ENCODE measurements around the gene MEGF10.

Gene MEGF10

DNA sequence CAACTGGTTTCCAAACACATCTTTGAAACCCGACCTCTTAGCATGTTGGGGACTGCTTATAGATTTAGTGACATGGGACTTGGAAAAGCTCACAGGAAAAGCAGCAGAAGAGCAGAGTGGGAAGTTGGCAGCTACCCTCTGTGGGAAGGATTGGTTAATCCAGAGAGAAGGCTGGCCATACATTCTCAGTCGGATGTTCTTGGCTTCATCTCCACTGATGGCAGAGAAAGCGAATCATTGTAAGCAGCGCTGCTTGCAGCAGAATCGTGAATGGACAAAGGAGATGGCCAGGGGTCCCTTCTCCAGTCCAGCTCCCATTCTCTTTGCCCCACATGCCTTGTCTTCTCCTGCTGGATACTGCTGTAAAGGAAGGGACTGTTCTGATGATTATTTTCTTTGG, 62.7 kb downstream of the MEGF10 start:
- H3K27me3 Mint-ChIP-seq = no peaks in the 10 kb centered on the region
- no peak overlapping the region for H3K4me3 Mint-ChIP-seq
- peaks cover 13% of the 10 kb centered on the region for H3K4me1 Mint-ChIP-seq (ENCODE audit: low read depth)
- intact Hi-C loops (cut with micrococcal nuclease) = no loop called here
- H3K27ac Mint-ChIP-seq = no peak overlapping the region
- H3K9me3 Mint-ChIP-seq = no peaks in the 10 kb centered on the region
- no peaks in the 10 kb centered on the region for H3K36me3 Mint-ChIP-seq (ENCODE audit: low read depth)

DNA sequence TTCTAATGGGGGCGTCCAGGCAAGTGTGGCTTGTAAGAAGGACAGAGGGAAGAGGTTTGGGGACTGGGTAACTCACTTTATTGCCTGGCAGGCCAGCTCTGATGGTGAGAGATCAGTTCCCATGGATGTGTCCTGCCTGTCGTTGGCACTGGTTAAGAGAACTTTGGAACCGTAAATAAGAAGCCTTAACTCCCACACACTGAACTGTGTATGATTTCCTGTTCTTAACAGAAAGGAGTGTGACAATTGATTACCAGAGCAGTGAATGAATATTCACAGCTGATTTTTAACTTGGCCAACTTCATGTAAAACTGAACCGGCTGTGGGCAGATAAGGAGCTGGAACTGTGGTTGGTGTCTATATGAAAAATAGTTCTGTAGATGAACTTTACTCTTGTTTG, 63.2 kb downstream of the MEGF10 start:
- Mint-ChIP-seq H3K9me3 (no peaks in the 10 kb centered on the region), H3K27me3 (no peaks in the 10 kb centered on the region), H3K4me3 (no peak overlapping the region), H3K4me1 (ENCODE audit: low read depth) (peaks cover 13% of the 10 kb centered on the region), H3K36me3 (ENCODE audit: low read depth) (no peaks in the 10 kb centered on the region), H3K27ac (no peak overlapping the region)
- intact Hi-C loops (cut with micrococcal nuclease) = no loop called here

DNA sequence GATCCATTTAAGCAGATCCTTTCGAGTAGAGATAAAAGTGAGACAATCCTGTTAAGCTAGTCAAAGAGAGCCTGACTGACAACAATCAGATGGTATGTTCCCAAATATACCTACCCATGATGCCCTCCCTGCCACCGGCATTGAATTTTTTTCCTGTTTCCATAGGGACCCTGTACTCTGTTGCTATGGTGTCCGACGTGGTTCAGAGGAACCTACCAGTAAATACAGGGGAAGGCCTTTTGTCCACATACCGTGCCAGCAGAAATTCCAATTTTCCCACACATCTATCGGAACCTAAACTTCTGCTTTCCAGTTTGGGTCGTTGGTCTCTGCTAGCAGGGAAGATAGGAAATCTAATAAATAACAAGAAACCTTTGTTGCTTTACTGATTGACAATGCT, 64.7 kb downstream of the MEGF10 start:
- H3K36me3 Mint-ChIP-seq (ENCODE audit: low read depth) = no peaks in the 10 kb centered on the region
- intact Hi-C loops (cut with micrococcal nuclease) = no loop called here
- H3K9me3 Mint-ChIP-seq = no peaks in the 10 kb centered on the region
- no peaks in the 10 kb centered on the region for H3K27me3 Mint-ChIP-seq
- peaks cover 8% of the 10 kb centered on the region for H3K4me1 Mint-ChIP-seq (ENCODE audit: low read depth)
- no peak overlapping the region for H3K27ac Mint-ChIP-seq
- H3K4me3 Mint-ChIP-seq = no peak overlapping the region

DNA sequence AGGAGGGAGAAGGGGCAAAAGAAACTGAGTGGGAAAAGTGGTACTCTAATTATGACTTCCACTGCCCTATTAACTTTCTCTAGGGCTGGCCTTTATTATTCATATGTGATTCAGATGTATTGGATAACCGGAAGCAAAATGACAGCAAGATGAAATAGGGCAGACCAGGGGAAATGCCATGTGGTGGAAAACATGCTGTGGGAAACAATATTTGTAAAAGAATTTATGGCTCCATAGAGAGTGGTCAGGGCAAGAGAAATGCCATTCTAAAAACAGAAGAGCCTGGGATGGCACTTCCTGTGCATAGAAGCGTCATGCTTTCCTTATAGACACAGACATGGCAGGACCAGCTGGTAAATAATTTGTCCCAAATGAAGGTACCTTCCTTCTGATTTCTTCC, 67.7 kb downstream of the MEGF10 start:
- peaks cover 5% of the 10 kb centered on the region for H3K4me1 Mint-ChIP-seq (ENCODE audit: low read depth)
- H3K4me3 Mint-ChIP-seq = no peak overlapping the region
- no peak overlapping the region for H3K27ac Mint-ChIP-seq
- H3K9me3 Mint-ChIP-seq = no peaks in the 10 kb centered on the region
- H3K27me3 Mint-ChIP-seq = no peaks in the 10 kb centered on the region
- no peaks in the 10 kb centered on the region for H3K36me3 Mint-ChIP-seq (ENCODE audit: low read depth)
- intact Hi-C loops (cut with micrococcal nuclease) = no loop called here

DNA sequence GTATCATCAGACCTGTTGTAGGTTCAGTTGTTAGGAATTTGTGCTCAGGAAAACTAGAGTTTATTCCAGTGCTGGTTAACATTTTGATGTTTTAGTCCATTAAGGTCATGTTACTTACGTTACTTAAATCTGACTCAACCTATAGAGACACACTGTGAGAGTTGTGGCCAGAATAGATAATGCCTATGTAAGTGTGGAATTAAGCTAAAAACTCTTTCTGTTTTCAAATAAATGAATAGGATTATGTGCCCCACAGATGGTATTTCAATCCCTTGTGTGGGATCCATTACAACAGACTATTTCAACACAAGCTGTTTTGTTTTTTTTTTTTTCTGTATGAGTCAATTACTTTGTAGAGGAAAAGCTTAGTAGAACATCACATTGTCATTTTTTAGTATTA, 68.1 kb downstream of the MEGF10 start:
- Mint-ChIP-seq H3K4me3 (no peak overlapping the region), H3K4me1 (ENCODE audit: low read depth) (peaks cover 5% of the 10 kb centered on the region), H3K27me3 (no peaks in the 10 kb centered on the region), H3K27ac (no peak overlapping the region), H3K36me3 (ENCODE audit: low read depth) (no peaks in the 10 kb centered on the region), H3K9me3 (no peaks in the 10 kb centered on the region)
- intact Hi-C loops (cut with micrococcal nuclease) = no loop called here

DNA sequence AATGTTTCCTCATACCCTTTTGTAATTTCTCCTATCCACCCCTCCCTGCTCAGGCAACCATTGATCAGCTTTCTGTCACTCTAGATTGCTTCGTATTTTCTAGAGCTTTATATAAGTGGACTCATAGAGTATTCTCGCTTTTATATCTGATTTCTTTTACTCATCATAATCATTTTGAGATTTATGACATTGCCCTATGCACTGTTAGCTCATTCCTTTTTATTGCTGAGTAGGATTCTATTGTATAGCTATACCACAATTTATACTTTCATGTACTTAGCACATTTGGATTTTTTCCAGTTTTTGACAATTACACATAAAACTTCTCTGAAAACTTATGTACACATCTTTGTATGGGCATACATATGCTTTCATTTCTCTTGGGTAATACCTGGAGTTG, 68.9 kb downstream of the MEGF10 start:
- intact Hi-C loops (cut with micrococcal nuclease) = no loop called here
- H3K27ac Mint-ChIP-seq = no peak overlapping the region

DNA sequence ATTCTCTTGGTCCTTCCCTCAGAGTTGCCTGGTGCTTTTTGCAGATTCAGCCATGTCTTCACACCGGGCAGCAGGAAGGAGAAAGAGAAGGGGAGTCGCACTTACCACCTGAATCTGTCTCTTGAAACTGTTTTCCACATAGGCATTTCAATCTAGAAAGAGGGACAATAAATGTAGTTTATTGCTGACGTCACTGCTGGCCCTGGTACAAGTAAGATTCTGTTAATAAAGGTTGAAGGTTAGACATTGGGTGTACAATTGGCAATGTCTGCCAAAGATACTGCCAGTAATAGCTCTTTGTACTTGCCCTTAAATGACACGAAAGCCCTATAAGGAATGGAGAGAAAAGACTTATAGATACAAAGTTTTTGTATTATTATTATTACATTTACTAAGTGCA, 72.8 kb downstream of the MEGF10 start:
- intact Hi-C loops (cut with micrococcal nuclease) = no loop called here
- no peak overlapping the region for H3K4me3 Mint-ChIP-seq
- H3K27ac Mint-ChIP-seq = no peak overlapping the region

More for the DNA sequence above, 68.9 kb downstream of the MEGF10 start:
- H3K9me3 Mint-ChIP-seq = no peaks in the 10 kb centered on the region
- H3K36me3 Mint-ChIP-seq (ENCODE audit: low read depth) = no peaks in the 10 kb centered on the region
- no peak overlapping the region for H3K4me3 Mint-ChIP-seq
- peaks cover 5% of the 10 kb centered on the region for H3K4me1 Mint-ChIP-seq (ENCODE audit: low read depth)
- H3K27me3 Mint-ChIP-seq = no peaks in the 10 kb centered on the region

DNA sequence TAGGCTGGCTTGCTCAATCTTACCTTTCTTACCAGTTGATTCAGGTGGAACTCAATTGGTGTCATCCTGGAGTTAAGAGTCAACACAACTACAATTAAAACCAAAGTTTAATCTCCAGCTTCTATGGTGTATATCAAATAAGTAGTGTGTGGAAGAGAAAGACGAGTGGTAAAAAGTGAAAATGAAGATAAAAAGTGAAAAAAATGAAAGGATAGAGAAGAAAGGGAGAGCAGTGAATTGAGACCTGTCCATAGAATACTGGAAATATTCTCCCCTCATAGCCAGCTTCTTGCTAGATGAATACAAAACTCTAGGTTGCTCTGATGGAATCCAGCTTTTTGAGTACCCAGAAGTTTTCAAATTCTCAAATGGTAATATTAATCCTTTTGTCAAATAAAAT, 76.4 kb downstream of the MEGF10 start:
- Mint-ChIP-seq H3K36me3 (ENCODE audit: low read depth) (no peaks in the 10 kb centered on the region), H3K4me3 (no peak overlapping the region), H3K27me3 (no peaks in the 10 kb centered on the region), H3K4me1 (ENCODE audit: low read depth) (peaks cover 5% of the 10 kb centered on the region), H3K9me3 (no peaks in the 10 kb centered on the region), H3K27ac (no peak overlapping the region)
- intact Hi-C loops (cut with micrococcal nuclease) = no loop called here

More for the DNA sequence above, 72.8 kb downstream of the MEGF10 start:
- H3K36me3 Mint-ChIP-seq (ENCODE audit: low read depth) = no peaks in the 10 kb centered on the region
- no peaks in the 10 kb centered on the region for H3K9me3 Mint-ChIP-seq
- H3K4me1 Mint-ChIP-seq (ENCODE audit: low read depth) = no peaks in the 10 kb centered on the region
- H3K27me3 Mint-ChIP-seq = no peaks in the 10 kb centered on the region

DNA sequence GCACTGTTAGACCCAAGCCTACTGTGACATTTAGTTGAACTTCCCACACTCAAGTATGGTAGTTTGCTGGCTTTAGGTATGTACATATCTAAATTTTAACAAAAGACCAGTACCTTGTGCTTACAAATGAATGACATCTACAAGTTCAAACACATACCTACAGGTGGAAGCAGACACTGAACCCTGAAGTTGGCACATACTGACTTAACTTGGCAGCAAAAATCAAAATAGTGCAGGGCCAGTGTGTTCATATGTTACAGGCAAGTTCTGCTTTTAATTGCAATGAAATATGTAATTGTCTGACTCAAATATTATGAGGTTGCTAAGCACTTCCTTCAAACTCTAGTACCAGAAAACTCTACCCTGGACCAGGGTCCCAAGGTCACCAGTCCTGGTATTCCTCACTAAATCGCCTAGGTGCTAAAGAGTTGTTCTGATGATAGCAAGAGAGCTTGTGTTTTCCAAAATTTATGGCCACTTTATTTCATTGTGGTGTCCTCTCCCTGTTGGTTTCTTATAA, 77.4 kb downstream of the MEGF10 start:
- Mint-ChIP-seq H3K4me3 (no peak overlapping the region), H3K27me3 (no peaks in the 10 kb centered on the region), H3K36me3 (ENCODE audit: low read depth) (no peaks in the 10 kb centered on the region), H3K9me3 (no peaks in the 10 kb centered on the region), H3K27ac (no peak overlapping the region), H3K4me1 (ENCODE audit: low read depth) (peaks cover 5% of the 10 kb centered on the region)
- intact Hi-C loops (cut with micrococcal nuclease) = no loop called here

DNA sequence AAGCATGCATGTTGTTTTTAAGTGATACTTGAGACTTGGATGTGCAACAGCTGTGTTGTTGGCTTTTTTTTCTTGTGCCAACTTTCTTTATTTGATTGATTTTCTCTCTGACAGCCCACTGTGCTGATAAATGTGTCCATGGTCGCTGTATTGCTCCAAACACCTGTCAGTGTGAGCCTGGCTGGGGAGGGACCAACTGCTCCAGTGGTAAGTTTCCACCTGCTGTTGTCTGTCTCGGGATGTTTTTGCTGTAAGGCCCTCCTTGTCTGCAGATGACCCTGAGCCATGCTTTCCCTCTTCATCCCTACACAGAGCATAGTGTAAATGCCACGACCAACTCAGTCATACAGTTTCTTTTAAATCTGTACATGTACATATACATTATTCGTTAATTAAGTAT, 79.2 kb downstream of the MEGF10 start:
- H3K4me1 Mint-ChIP-seq (ENCODE audit: low read depth) = peaks cover 5% of the 10 kb centered on the region
- no peak overlapping the region for H3K4me3 Mint-ChIP-seq
- no peaks in the 10 kb centered on the region for H3K9me3 Mint-ChIP-seq
- intact Hi-C loops (cut with micrococcal nuclease) = no loop called here
- no peak overlapping the region for H3K27ac Mint-ChIP-seq
- H3K36me3 Mint-ChIP-seq (ENCODE audit: low read depth) = no peaks in the 10 kb centered on the region
- no peaks in the 10 kb centered on the region for H3K27me3 Mint-ChIP-seq

DNA sequence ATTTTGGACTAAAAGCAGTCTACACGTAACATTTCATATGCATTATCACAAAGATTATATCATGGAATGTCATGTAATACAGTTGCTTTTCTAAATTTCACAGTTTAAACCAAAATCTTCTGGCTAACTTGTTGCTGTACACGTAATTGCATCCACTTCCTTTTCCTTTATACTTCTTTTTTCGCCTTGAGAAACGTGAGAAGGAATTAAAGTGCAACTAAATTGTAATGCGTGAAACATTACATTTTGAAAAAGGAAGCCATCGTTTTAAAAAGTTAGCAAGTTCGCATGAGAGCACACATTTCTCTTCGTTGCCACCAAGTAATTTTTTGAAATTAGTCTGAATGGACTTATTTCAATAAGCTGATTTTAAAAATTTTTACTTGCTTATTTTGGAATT, 80.0 kb downstream of the MEGF10 start:
- Mint-ChIP-seq H3K27ac (no peak overlapping the region), H3K36me3 (ENCODE audit: low read depth) (no peaks in the 10 kb centered on the region)

DNA sequence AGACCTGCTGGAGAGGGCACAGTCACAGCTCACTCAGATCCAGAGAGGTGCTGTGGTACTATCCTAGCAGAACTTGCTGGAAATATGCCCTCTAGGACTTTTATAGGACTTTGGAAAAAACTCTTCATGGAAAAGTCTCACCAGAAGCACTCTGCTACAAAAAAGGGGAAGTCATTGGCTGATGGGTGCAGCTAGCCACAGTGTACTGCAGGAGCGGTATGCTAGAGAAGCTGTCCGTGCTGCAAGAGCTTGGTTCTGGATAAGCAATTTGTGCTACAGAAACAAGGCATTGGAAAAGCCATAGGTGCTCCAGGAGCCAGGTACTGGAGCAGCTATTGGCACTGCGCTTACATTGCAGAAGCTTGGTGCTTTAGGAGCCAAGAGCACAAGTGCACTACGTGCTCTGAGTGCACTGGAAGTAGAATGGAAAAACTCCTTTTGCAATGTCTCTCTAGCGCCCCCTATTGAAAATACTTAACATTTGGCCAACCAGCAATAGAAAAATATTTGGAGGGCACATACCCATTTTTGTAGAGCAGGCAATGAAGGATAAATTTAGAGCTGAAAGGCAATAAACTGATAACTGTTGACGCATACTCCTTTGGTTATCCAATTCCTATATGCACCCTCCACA, 83.4 kb downstream of the MEGF10 start:
- peaks cover 5% of the 10 kb centered on the region for H3K4me1 Mint-ChIP-seq (ENCODE audit: low read depth)
- H3K27me3 Mint-ChIP-seq = no peaks in the 10 kb centered on the region
- no peak overlapping the region for H3K27ac Mint-ChIP-seq
- H3K4me3 Mint-ChIP-seq = no peak overlapping the region
- H3K9me3 Mint-ChIP-seq = no peaks in the 10 kb centered on the region
- intact Hi-C loops (cut with micrococcal nuclease) = no loop called here
- H3K36me3 Mint-ChIP-seq (ENCODE audit: low read depth) = no peaks in the 10 kb centered on the region

More for the DNA sequence above, 80.0 kb downstream of the MEGF10 start:
- H3K4me1 Mint-ChIP-seq (ENCODE audit: low read depth) = peaks cover 5% of the 10 kb centered on the region
- intact Hi-C loops (cut with micrococcal nuclease) = no loop called here
- H3K4me3 Mint-ChIP-seq = no peak overlapping the region
- H3K9me3 Mint-ChIP-seq = no peaks in the 10 kb centered on the region
- H3K27me3 Mint-ChIP-seq = no peaks in the 10 kb centered on the region

DNA sequence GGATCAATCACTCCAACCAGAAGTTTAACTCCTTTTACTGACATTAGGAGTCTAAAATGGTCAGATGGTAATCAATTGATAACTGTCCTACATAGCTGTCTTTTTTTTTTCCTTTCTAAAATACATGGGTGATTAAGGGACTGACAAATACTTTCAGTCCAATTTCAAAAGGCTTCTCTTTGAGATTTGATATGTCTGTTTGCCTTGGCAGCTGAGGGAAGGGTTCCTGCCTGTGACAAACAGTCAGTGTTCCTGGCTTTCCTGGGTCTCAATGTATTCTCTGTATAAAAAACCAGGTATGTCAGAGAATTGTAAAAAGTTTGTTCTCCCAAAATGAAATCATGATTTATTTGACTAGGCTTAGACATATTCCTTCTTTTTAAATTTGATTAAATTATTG, 84.5 kb downstream of the MEGF10 start:
- intact Hi-C loops (cut with micrococcal nuclease) = no loop called here
- Mint-ChIP-seq H3K4me1 (ENCODE audit: low read depth) (peaks cover 5% of the 10 kb centered on the region), H3K4me3 (no peak overlapping the region), H3K36me3 (ENCODE audit: low read depth) (no peaks in the 10 kb centered on the region), H3K27me3 (no peaks in the 10 kb centered on the region), H3K27ac (no peak overlapping the region), H3K9me3 (no peaks in the 10 kb centered on the region)

DNA sequence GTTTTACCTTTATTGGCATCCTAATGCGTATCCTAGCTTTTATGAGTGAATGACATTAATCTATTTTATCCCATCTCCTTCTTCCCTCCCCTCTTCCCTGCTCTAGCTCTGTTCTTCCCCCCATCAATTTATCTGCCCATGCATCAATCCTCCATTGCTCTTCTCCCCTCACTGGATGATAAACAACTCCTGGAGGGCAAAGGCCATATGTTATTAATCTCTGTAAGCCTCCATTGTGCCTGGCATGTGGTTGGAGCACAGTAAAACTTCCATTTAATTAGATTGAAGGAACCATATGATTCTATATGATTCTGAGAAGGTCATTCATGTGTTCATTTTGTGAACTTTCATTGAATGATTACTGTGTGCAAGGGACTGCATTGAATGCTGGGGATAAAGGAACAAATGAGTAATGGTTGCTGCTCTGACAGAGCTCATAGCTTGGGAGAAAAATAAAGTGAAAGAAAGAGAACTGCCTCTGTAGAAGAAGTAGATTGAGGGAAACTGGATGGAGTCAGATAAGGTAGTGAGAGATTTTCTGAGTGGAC, 85.0 kb downstream of the MEGF10 start:
- no peak overlapping the region for H3K27ac Mint-ChIP-seq
- H3K9me3 Mint-ChIP-seq = no peaks in the 10 kb centered on the region
- peaks cover 5% of the 10 kb centered on the region for H3K4me1 Mint-ChIP-seq (ENCODE audit: low read depth)
- H3K27me3 Mint-ChIP-seq = no peaks in the 10 kb centered on the region
- H3K36me3 Mint-ChIP-seq (ENCODE audit: low read depth) = no peaks in the 10 kb centered on the region
- intact Hi-C loops (cut with micrococcal nuclease) = no loop called here
- no peak overlapping the region for H3K4me3 Mint-ChIP-seq

DNA sequence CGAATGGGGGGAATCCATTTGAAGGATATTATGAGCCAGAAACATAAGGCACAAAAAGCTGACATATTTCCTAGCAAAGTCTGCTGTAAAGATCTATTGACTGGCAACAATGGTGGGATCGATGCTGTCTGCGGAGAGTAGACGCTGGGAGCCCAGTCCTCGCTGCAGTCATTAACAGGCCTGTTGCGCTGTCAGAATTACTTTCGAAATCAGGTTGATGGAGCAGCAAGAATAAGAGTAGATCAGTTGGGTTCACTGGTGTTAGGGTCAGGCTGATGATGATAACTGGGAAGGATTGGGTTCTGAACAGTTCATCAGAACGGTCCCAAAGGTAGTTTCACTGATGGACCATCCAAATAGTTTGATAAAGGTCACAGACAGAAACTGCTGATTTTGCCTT, 87.1 kb downstream of the MEGF10 start:
- Mint-ChIP-seq H3K27me3 (no peaks in the 10 kb centered on the region), H3K4me3 (no peak overlapping the region), H3K36me3 (ENCODE audit: low read depth) (no peaks in the 10 kb centered on the region), H3K9me3 (no peaks in the 10 kb centered on the region), H3K4me1 (ENCODE audit: low read depth) (no peaks in the 10 kb centered on the region), H3K27ac (no peak overlapping the region)
- intact Hi-C loops (cut with micrococcal nuclease) = no loop called here
